Heart left ventricle (tissue), 13 donors: ENCODE measurements around the gene TOR4A.

ENCODE experiments used
- CTCF ChIP-seq, 12 donors: fragments of 200-600 bp; sonication (generic) in 4 of 12; IDR thresholded peaks; one replicate each; pipeline versions ENCODE4 v1.5.0 to v1.8.0; 2018 to 2022; ENCODE audit warnings: antibody characterized with exemption in 12 of 12, mild to moderate bottlenecking in 5 of 12
- POLR2A ChIP-seq, 2 donors: fragments of 450-650 bp; IDR thresholded peaks; one replicate each; pipeline ENCODE4 v1.6.1; 2017; ENCODE audit warnings: antibody characterized with exemption in 2 of 2, mild to moderate bottlenecking in 2 of 2, moderate library complexity in 2 of 2
- donor health status: ischemic (EF 13 %, LVEDD 7.1; RV severe dilation, severe dysfunction).
- donor health status: DM: no; HTN: yes; CAD: no.
- donor health status: DM: no; HTN: no; CAD: no.
- donor health status: ischemic (EF 25% LVEDD 6.9; RV normal size, moderate dysfunction).
- donor health status: ischemic (EF 25% LVEDD 5.7; RV mildly dilated, moderate dysfunction).
- donor health status: ischemic (EF 35%, LVEDD 5.7; RV mildly dilated, moderate dysfunction).
- donor health status: nonischemic (EF 11% LVEDD 7.7; RV severe dilation, severe dysfunction).
- donor health status: DM: yes; HTN: yes; CAD: no.
- donor health status: PGD.
- donor health status: ischemic (EF 29% LVEDD 5.4; RV normal size, mild dysfunction).
- donor health status: nonischemic (EF 23%, LVEDD 6.1; RV moderate dilation, normal function).

DNA sequence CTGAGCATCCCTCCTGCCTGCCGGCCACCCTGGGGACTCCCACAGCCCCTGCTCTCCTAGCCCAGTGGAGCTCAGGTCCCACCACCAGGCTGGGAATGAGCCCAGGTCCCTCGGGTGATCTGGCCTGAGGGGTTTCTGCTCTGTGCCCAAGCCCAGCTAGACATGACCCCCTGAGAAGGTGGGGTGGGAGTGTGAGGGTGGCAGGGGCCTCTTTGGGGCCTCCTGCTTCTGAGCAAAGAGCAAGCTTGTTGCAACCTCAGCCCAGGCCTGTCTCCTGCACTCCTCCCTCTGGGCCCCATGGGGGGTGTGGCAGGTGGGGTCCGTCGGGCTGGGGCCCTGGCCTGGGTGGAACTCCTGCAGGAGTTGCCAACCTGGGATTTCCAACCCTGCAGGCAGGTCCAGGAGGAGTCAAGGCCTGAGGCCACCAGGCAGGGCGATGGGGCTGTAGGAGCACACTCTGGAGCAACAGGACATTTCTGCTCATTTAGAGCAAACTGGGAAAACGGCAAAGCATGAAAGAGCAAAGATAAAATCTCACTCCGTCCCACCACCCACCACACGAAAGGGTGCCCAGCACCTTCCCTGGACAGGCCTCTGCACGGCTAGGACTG lies 35.9 kb downstream of the TOR4A start:
- TF ChIP-seq CTCF (IDR thresholded peaks at IDR 0.05) (no peak), POLR2A (IDR thresholded peaks at IDR 0.05) (no peak)
